Upper lobe of right lung (tissue), 1 donor: ENCODE measurements around the gene SLC34A1. TPM values are rescaled to one million over a fixed set of nuclear protein-coding genes. Genes with fewer than 3 reads are reported as not detected.

ENCODE experiments used
- ATAC-seq: fragments of 200-7000 bp; cut with Tn5 transposase; one replicate; pipeline ENCODE4 v1.9.1; 2020; ENCODE audit warnings: mild to moderate bottlenecking, moderate library complexity
- DNase-seq: peaks from one replicate; pipeline ENCODE4 v3.0.0-alpha.2; 2020
- H3K27ac ChIP-seq: fragments of 200-600 bp; one replicate; pipeline ENCODE4 v1.8.0; 2022
- H3K27me3 ChIP-seq: fragments of 200-600 bp; one replicate; pipeline ENCODE4 v1.8.0; 2022; ENCODE audit warnings: mild to moderate bottlenecking
- H3K36me3 ChIP-seq: fragments of 200-600 bp; one replicate; pipeline ENCODE4 v1.8.0; 2022
- H3K4me1 ChIP-seq: fragments of 200-600 bp; one replicate; pipeline ENCODE4 v1.8.0; 2022
- H3K4me3 ChIP-seq: fragments of 200-600 bp; one replicate; pipeline ENCODE4 v1.8.0; 2022; ENCODE audit warnings: mild to moderate bottlenecking
- H3K9me3 ChIP-seq: fragments of 200-600 bp; one replicate; pipeline ENCODE4 v1.8.0; 2022
- intact Hi-C: fragments of 100-400 bp; cut with DNase I; formaldehyde crosslinking; loops from one replicate; pipeline ENCODE4 v1.11.0; 2022
- total RNA-seq: library from RNA; stranded (reverse); fragmentation: NEBNext Ultra II Directional; extraction: Animal tissue kit (Norgen Biotek cat#: 25700); gene quantifications from one replicate; pipeline ENCODE4 v1.2.1, GENCODE V29; 2021
- TF ChIP-seq, protein P1 (sequence below): fragments of 200-600 bp; IDR thresholded peaks from one replicate; pipeline ENCODE4 v1.8.0; 2022; ENCODE audit warnings: antibody characterized with exemption
- donor health status: DM: no; HTN: yes; CAD: no; lungs with severe emphysema.

SLC34A1 gene
- total RNA-seq, 1 donor from 2014 or later: not detected

DNA sequence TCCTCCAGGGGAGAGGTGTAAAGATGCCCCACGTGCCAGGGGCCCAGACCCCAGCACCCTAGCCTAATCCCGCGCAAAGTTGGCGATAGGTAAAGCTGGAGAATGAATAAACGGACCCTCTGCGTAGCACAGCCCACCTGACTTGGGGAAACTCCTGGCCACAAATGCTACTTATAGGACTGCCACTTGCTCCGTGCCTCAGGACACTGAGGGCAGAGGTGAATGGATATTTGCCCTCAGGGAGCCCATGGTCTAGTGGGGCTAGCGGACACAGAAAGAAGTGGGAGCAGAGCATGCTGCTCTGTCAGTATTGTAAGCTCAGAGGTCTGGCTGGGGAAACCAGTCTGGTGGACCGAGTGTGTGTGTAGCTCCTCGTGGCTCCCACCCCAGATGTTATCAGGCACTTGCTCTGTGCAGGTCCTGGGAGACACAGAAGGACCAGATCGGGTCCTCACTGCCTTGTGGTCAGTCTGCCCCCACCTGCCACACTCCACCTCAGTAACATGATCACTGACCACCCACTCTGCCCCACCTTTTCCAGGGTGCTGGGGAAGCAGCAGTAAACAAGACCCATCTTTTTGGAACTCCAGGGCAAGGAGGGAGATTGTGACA is 43.1 kb downstream of the SLC34A1 start:
- peak overlapping the region; percentile 91 for H3K27ac ChIP-seq
- DNase-seq (no peak), ATAC-seq (no peak)
- TF ChIP-seq, protein P1, sequence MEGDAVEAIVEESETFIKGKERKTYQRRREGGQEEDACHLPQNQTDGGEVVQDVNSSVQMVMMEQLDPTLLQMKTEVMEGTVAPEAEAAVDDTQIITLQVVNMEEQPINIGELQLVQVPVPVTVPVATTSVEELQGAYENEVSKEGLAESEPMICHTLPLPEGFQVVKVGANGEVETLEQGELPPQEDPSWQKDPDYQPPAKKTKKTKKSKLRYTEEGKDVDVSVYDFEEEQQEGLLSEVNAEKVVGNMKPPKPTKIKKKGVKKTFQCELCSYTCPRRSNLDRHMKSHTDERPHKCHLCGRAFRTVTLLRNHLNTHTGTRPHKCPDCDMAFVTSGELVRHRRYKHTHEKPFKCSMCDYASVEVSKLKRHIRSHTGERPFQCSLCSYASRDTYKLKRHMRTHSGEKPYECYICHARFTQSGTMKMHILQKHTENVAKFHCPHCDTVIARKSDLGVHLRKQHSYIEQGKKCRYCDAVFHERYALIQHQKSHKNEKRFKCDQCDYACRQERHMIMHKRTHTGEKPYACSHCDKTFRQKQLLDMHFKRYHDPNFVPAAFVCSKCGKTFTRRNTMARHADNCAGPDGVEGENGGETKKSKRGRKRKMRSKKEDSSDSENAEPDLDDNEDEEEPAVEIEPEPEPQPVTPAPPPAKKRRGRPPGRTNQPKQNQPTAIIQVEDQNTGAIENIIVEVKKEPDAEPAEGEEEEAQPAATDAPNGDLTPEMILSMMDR: no peak
- H3K27me3 ChIP-seq: no peaks in the 10 kb centered on the region
- H3K4me3 ChIP-seq: peak overlapping the region; percentile 77
- intact Hi-C loops: no loop called here
- H3K36me3 ChIP-seq: peaks cover 6% of the 10 kb centered on the region
- no peaks in the 10 kb centered on the region for H3K9me3 ChIP-seq
- peaks cover 46% of the 10 kb centered on the region for H3K4me1 ChIP-seq

DNA sequence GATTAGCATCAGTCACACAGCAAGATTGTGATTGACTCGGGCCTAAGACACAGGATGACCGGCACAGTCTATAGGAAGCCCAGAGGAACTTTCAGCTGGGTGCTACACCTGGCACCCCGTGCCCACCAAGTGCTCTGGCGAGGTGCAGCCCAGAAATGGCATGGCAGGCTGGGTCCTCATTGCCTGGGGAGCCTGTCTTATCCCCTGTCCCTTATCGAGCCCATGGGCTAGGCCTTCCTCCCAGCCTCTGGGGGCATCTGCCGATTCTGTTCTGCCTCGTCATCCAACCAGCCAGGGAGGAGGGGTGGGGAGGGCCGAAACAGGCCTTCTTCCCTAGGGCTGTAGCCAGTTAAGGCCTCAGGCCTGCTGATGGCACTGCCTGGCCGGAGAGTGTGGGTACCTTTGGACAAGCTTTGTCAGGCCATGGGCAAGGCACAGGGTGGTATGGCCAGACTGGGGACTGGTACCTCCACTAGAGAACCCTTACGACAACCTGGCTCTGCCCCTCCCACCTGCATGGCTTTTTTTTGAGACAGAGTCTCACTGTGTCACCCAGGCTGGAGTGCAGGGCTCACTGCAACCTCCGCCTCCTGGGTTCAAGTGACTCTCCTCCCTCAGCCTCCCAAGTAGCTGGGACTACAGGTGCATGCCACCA is 43.8 kb downstream of the SLC34A1 start:
- Histone ChIP-seq H3K27me3 (no peaks in the 10 kb centered on the region), H3K27ac (peak overlapping the region; percentile 91), H3K36me3 (peaks cover 14% of the 10 kb centered on the region), H3K4me3 (peak overlapping the region; percentile 77), H3K9me3 (no peaks in the 10 kb centered on the region), H3K4me1 (peaks cover 52% of the 10 kb centered on the region)
- ATAC-seq (no peak), DNase-seq (peak; percentile 69)
- intact Hi-C loops: no loop called here
- TF ChIP-seq, protein P1: no peak

DNA sequence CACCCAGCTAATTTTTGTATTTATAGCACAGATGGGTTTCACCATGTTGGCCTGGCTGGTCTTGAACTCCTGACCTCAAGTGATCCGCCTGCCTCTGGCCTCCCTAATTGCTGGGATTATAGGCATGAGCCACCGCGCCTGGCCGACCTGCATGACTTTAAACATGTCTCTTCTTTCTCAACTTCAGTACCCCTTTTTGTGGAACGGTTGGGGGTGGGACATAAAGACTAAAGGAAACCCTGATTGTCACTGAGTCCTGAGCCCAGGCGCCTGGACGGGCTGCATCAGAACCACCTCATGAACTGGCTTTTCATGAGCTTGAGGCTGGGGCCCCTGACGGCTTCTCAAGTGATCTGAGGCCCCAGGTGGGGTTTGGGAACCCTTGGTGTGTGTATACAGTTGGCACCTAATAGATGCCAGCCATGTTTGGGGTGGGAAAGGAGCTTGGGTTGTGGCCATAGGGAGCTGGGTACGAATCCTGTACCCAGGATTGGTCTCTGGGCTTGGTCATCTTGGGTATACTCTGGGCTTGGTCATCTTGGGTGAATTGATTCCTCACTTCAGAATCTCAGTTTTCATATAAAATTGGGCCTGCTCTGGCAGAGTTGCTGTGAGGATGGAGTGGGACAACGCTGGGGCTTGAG is 44.5 kb downstream of the SLC34A1 start:
- Histone ChIP-seq H3K4me3 (peak overlapping the region; percentile 77), H3K4me1 (peaks cover 52% of the 10 kb centered on the region), H3K36me3 (peaks cover 20% of the 10 kb centered on the region), H3K27me3 (no peaks in the 10 kb centered on the region), H3K9me3 (no peaks in the 10 kb centered on the region), H3K27ac (peak overlapping the region; percentile 91)
- ATAC-seq: no peak
- DNase-seq: peak; percentile 57
- TF ChIP-seq, protein P1: no peak
- intact Hi-C loops: no loop called here

DNA sequence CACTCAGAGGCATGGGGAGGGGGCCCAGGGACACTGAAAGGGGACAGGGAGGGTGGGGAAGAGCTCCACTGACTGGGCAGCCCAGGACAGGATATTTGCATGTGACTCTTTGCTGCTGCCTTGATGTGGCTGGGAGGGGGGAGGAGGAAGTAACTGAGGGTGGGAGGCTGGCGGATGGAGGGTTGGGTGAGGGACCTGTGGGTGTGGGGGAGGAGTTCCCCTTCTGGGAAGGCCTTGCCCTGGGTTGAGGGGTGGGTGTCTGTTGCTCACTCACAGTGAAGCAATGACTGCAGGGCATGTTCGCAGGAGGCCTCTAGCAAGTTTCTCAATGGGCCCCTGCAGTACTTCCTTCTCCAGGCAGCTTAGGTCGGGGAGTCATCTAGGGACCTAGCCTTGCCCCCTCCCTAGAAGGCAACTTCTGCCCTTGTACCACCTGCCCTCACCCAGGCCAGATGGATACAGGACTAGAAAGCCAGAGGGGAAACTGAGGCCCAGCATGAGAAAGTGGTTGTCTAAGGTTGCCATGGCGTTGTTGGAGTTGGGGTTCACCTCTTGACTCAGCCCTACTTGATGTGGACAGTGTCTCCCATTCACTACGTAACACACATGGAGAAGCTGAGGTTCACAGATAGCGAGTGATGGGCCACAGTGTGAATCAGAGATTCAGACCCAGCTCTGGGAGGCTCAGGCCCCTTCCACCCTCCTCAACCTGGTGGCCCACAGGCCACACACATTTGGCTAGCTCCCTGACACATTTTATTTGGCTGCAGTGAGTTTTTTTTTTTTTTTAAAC is 45.2 kb downstream of the SLC34A1 start:
- peak; percentile 57 for ATAC-seq
- H3K27ac ChIP-seq: peak overlapping the region; percentile 91

More for the DNA sequence above, 45.2 kb downstream of the SLC34A1 start:
- intact Hi-C loops: no loop called here
- Histone ChIP-seq H3K4me1 (peaks cover 52% of the 10 kb centered on the region), H3K27me3 (no peaks in the 10 kb centered on the region), H3K36me3 (peaks cover 28% of the 10 kb centered on the region), H3K9me3 (no peaks in the 10 kb centered on the region), H3K4me3 (peak overlapping the region; percentile 77)
- peak; percentile 88 for DNase-seq
- TF ChIP-seq, protein P1: no peak
